Lung (tissue), 12 donors: ENCODE measurements around the gene MAL. TPM values are rescaled to one million over a fixed set of nuclear protein-coding genes. Genes with fewer than 3 reads are reported as not detected.

Source experiments
- ATAC-seq: fragments of 200-7000 bp; cut with Tn5 transposase; one replicate; pipeline ENCODE4 v1.9.1; 2020; ENCODE audit warnings: moderate number of reproducible peaks; ENCODE audit not compliant: insufficient read depth, low FRiP score
- DNase-seq, 3 donors: peaks; one replicate each; pipeline ENCODE4 v3.0.0-alpha.2; 2013 to 2017
- H3K27ac ChIP-seq, 2 donors: one replicate each; pipeline ENCODE4 v1.5.1; 2013; ENCODE audit warnings: mild to moderate bottlenecking in 2 of 2, moderate library complexity in 2 of 2, control low read depth in 1 of 2, inconsistent platforms in 1 of 2, low read depth in 1 of 2, low read length in 1 of 2
- H3K27me3 ChIP-seq, 3 donors: one replicate each; pipeline ENCODE4 v1.5.1; 2013; ENCODE audit warnings: low read length in 2 of 3; ENCODE audit not compliant: control insufficient read depth in 3 of 3, insufficient read depth in 3 of 3
- H3K36me3 ChIP-seq, 4 donors: one replicate each; pipeline ENCODE4 v1.5.1; 2013; ENCODE audit warnings: low read length in 4 of 4, mild to moderate bottlenecking in 1 of 4, moderate library complexity in 1 of 4; ENCODE audit not compliant: control insufficient read depth in 4 of 4, insufficient read depth in 4 of 4
- H3K4me1 ChIP-seq, 5 donors: one replicate each; pipeline ENCODE4 v1.5.1; 2013; ENCODE audit warnings: low read length in 5 of 5, mild to moderate bottlenecking in 2 of 5, moderate library complexity in 1 of 5; ENCODE audit not compliant: control insufficient read depth in 5 of 5, insufficient read depth in 5 of 5
- H3K4me3 ChIP-seq: one replicate; pipeline ENCODE4 v1.5.1; 2013; ENCODE audit warnings: mild to moderate bottlenecking, control low read depth, moderate library complexity
- H3K9ac ChIP-seq, 2 donors: one replicate each; pipeline ENCODE4 v1.5.1; 2013; ENCODE audit warnings: low read length in 2 of 2, control low read depth in 1 of 2; ENCODE audit not compliant: insufficient read depth in 1 of 2
- H3K9me3 ChIP-seq, 4 donors: one replicate each; pipeline ENCODE4 v1.5.1; 2013; ENCODE audit warnings: low read length in 3 of 4, mild to moderate bottlenecking in 1 of 4, moderate library complexity in 1 of 4; ENCODE audit not compliant: control insufficient read depth in 4 of 4, insufficient read depth in 3 of 4
- WGBS, 2 donors: extraction: QIAGEN DNeasy Blood & Tissue Kit; methylation state at CpG; one replicate each; pipeline ENCODE4 v1.1.7; 2013; 5-methylcytosine and 5-hydroxymethylcytosine counted together
- polyA plus RNA-seq, 2 donors: library from polyadenylated mRNA; stranded (reverse); fragments of 200-250 nt; gene quantifications; one replicate each; pipeline ENCODE4 v1.2.1, GENCODE V29; 2013
- total RNA-seq, 2 donors: library from RNA; depleted of rRNA in 1 of 2; stranded (reverse); fragments of >200 nt in 1 of 2; gene quantifications; one replicate each; pipeline ENCODE4 v1.2.1, GENCODE V29; 2014 to 2021
- TF ChIP-seq, protein P1 (sequence below): IDR thresholded peaks from 2 replicates; pipeline ENCODE4 v1.5.1; 2012; ENCODE audit warnings: mild to moderate bottlenecking; ENCODE audit errors: control extremely low read depth, extremely low read depth
- donor health status: control.
- donor health status: control.
- donor health status: Bipolar disorder and iron deficiency.
- donor health status: healthy.
- donor health status: DM: yes; HTN: yes; CAD: no.

The MAL gene
- total and polyA plus RNA-seq, 4 donors, result 1.3 to 19.0 (median 10.5) TPM

DNA sequence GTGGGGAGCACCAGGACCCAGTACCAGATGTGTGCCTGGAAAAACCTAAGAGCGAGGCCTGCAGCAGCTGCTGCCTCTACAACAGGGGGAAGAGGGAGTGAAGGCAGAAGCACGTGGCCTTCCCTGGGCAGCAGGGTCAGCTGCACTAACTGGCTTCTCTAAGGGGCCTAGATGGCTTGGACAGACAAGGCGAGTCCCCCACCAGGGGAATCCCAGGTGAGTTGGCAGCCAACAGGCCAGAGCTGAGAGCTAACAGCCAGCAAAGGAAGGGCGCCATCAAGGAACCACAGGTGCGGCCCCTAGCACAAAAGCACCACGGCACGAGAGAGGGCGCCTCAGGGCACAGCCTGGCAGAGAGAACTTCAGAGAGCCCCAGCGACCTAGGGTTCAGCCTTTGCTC lies 19.8 kb upstream of the MAL start:
- H3K9me3 ChIP-seq, result peaks cover 0 to 2% (median 0%) of the 10 kb centered on the region in 4 donors
- no peak overlapping the region for H3K9ac ChIP-seq
- WGBS, 2 donors, result 83 to 93% methylated on average over 9 of the region's 9 CpGs
- no peaks in the 10 kb centered on the region for H3K27me3 ChIP-seq
- ATAC-seq (no peak), DNase-seq (no peak)
- H3K36me3 ChIP-seq, result no peaks in the 10 kb centered on the region
- no peak overlapping the region for H3K4me3 ChIP-seq
- H3K4me1 ChIP-seq, result peaks cover 0 to 42% (median 33%) of the 10 kb centered on the region in 5 donors
- TF ChIP-seq, protein P1, sequence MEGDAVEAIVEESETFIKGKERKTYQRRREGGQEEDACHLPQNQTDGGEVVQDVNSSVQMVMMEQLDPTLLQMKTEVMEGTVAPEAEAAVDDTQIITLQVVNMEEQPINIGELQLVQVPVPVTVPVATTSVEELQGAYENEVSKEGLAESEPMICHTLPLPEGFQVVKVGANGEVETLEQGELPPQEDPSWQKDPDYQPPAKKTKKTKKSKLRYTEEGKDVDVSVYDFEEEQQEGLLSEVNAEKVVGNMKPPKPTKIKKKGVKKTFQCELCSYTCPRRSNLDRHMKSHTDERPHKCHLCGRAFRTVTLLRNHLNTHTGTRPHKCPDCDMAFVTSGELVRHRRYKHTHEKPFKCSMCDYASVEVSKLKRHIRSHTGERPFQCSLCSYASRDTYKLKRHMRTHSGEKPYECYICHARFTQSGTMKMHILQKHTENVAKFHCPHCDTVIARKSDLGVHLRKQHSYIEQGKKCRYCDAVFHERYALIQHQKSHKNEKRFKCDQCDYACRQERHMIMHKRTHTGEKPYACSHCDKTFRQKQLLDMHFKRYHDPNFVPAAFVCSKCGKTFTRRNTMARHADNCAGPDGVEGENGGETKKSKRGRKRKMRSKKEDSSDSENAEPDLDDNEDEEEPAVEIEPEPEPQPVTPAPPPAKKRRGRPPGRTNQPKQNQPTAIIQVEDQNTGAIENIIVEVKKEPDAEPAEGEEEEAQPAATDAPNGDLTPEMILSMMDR, result no peak
- H3K27ac ChIP-seq, result no peak overlapping the region

DNA sequence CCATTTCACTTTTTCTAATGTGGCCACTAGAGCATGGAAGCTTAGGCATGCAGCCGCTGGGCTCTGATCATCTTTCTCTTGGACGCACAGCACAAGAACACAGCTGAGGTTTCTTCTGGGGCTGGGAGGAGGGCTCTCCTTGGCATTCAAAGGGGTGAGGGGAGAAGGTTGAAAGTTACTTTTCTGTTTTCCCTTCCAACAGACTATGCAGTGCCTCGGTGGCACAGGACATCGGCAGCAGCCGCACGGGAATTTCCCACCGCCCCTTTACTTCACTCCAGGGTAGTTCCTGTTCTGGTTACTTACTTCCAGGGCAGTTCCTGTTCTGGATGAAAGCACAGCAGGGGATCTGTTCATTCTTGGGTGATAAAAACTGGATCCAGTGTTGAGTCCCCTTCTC lies 18.9 kb upstream of the MAL start:
- Histone ChIP-seq H3K4me3 (no peak overlapping the region), H3K9ac (no peak overlapping the region), H3K27ac (no peak overlapping the region), H3K9me3 (peaks cover 0 to 2% (median 0%) of the 10 kb centered on the region in 4 donors), H3K27me3 (no peaks in the 10 kb centered on the region), H3K4me1 (peaks cover 0 to 39% (median 35%) of the 10 kb centered on the region in 5 donors), H3K36me3 (no peaks in the 10 kb centered on the region)
- TF ChIP-seq, protein P1, result no peak
- no peak for DNase-seq
- 43 to 60% methylated on average over 7 of the region's 7 CpGs for WGBS, 2 donors
- ATAC-seq, result no peak

DNA sequence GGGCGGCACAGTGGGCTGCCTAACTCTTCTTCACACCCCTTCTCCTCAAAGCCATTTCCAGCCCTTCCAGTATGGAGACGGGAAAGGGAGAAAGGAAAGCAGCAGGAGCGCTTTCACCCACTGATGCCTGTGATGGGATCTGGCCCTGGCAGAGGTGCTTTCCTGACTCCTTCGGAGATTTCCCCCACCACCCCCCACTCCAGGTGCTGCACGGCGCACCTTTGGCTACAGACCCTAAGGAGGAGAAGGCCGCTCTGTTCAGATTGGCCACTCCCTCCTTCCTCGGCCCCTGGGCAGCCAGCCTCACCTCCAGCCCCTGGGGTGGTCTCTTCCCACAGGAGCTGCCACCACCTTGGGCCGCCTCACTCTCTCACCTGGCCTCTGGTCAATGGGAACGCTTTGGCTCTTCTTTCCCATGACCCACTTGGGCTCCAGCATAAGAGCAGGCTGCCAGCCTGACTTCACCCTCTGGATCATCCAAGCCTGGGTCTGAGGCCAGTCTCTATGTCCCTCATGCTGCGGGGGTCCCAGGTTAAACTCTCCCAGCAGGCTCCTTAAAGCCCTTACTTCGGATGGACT lies 18.4 kb upstream of the MAL start:
- TF ChIP-seq, protein P1, result no peak
- DNase-seq (no peak), ATAC-seq (no peak)
- no peak overlapping the region for H3K27ac ChIP-seq
- H3K36me3 ChIP-seq, result no peaks in the 10 kb centered on the region
- H3K4me1 ChIP-seq, result peaks cover 0 to 39% (median 36%) of the 10 kb centered on the region in 5 donors
- peaks cover 0 to 2% (median 0%) of the 10 kb centered on the region in 4 donors for H3K9me3 ChIP-seq
- 90 to 92% methylated on average over 12 of the region's 12 CpGs for WGBS, 2 donors
- no peaks in the 10 kb centered on the region for H3K27me3 ChIP-seq
- no peak overlapping the region for H3K4me3 ChIP-seq
- no peak overlapping the region for H3K9ac ChIP-seq

DNA sequence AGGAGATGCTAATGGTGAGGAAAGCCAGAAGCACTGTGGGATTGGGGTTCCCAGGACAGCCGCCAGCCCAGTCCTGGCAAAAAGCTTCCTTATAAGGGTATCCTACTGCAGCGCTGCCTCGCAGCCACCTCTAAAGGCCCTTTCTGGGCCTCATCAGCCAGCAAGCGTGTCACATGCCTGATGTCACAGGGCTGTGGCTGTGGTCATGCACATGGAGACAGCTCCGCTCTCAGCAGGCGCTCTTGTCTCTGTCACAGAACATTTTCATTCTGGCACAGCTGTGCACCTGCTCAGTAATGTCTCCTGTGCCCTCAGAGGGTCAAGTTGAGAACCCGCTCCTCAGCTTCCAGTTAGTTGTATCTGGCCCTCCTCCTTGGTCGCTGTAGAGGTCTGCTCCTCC lies 17.7 kb upstream of the MAL start:
- H3K36me3 ChIP-seq, result no peaks in the 10 kb centered on the region
- WGBS, 2 donors, result 76 to 87% methylated on average over 8 of the region's 8 CpGs
- no peak overlapping the region for H3K4me3 ChIP-seq
- H3K27me3 ChIP-seq, result no peaks in the 10 kb centered on the region
- DNase-seq (peak; percentile 70 to 74 (median 71)), ATAC-seq (no peak)
- peaks cover 0 to 39% (median 36%) of the 10 kb centered on the region in 5 donors for H3K4me1 ChIP-seq
- TF ChIP-seq, protein P1, result no peak
- H3K9ac ChIP-seq, result no peak overlapping the region
- H3K9me3 ChIP-seq, result peaks cover 0 to 2% (median 0%) of the 10 kb centered on the region in 4 donors
- peak overlapping the region in 1 of 2 donors; percentile 35 for H3K27ac ChIP-seq
